Liver (tissue), 9 donors: Measurements from ENCODE around the gene DAB1. TPM values are rescaled to one million over a fixed set of nuclear protein-coding genes. Genes with fewer than 3 reads are reported as not detected.

Source experiments
- DNase-seq: peaks from one replicate; pipeline ENCODE4 v3.0.0-alpha.2; 2017; ENCODE audit warnings: low spot score
- H3K27ac ChIP-seq, 2 donors: one replicate each; pipeline ENCODE4 v1.7.0; 2013; ENCODE audit warnings: inconsistent platforms in 2 of 2, low read length in 2 of 2, control low read depth in 1 of 2, low read depth in 1 of 2, mild to moderate bottlenecking in 1 of 2
- H3K27me3 ChIP-seq, 4 donors: one replicate each; pipeline versions ENCODE4 v1.6.1 to v1.7.0; 2013; ENCODE audit warnings: low read length in 3 of 4, inconsistent platforms in 1 of 4, mild to moderate bottlenecking in 1 of 4, moderate library complexity in 1 of 4; ENCODE audit not compliant: control insufficient read depth in 4 of 4, insufficient read depth in 4 of 4
- H3K36me3 ChIP-seq, 4 donors: one replicate each; pipeline versions ENCODE4 v1.6.1 to v1.7.0; 2013; ENCODE audit warnings: low read length in 3 of 4, mild to moderate bottlenecking in 3 of 4, low read depth in 1 of 4, moderate library complexity in 1 of 4; ENCODE audit not compliant: control insufficient read depth in 4 of 4, insufficient read depth in 3 of 4
- H3K4me1 ChIP-seq, 4 donors: one replicate each; pipeline versions ENCODE4 v1.6.1 to v1.7.0; 2013; ENCODE audit warnings: low read length in 3 of 4, mild to moderate bottlenecking in 3 of 4, moderate library complexity in 1 of 4; ENCODE audit not compliant: control insufficient read depth in 4 of 4, insufficient read depth in 4 of 4
- H3K4me3 ChIP-seq, 3 donors: one replicate each; pipeline versions ENCODE4 v1.6.1 to v1.7.0; 2013; ENCODE audit warnings: low read length in 3 of 3, control low read depth in 1 of 3, low read depth in 1 of 3, mild to moderate bottlenecking in 1 of 3
- H3K9ac ChIP-seq, 2 donors: one replicate each; pipeline ENCODE4 v1.7.0; 2013; ENCODE audit warnings: low read length in 2 of 2, mild to moderate bottlenecking in 2 of 2, moderate library complexity in 2 of 2, control low read depth in 1 of 2, low read depth in 1 of 2
- H3K9me3 ChIP-seq, 4 donors: one replicate each; pipeline versions ENCODE4 v1.6.1 to v1.7.0; 2013; ENCODE audit warnings: low read length in 3 of 4; ENCODE audit not compliant: control insufficient read depth in 4 of 4
- EGR1 ChIP-seq, 2 donors: IDR thresholded peaks; 2 replicates each; pipeline ENCODE4 v1.6.1; 2016 to 2018; ENCODE audit warnings: antibody characterized with exemption in 2 of 2, low read depth in 2 of 2
- FOXA1 ChIP-seq: IDR thresholded peaks from 2 replicates; pipeline ENCODE4 v1.6.1; 2016; ENCODE audit warnings: antibody characterized with exemption
- FOXA2 ChIP-seq: IDR thresholded peaks from 2 replicates; pipeline ENCODE4 v1.6.1; 2016; ENCODE audit warnings: antibody characterized with exemption
- HNF4A ChIP-seq, 2 donors: conservative IDR thresholded peaks; 2 replicates each; pipeline ENCODE4 v1.6.1; 2016; ENCODE audit warnings: antibody characterized with exemption in 2 of 2, mild to moderate bottlenecking in 2 of 2
- HNF4G ChIP-seq: IDR thresholded peaks from 2 replicates; pipeline ENCODE4 v1.6.1; 2016; ENCODE audit warnings: antibody characterized with exemption
- JUND ChIP-seq, 2 donors: IDR thresholded peaks; 2 replicates each; pipeline ENCODE4 v1.6.1; 2016; ENCODE audit warnings: antibody characterized with exemption in 2 of 2
- NR2F2 ChIP-seq: IDR thresholded peaks from 2 replicates; pipeline ENCODE4 v1.6.1; 2016; ENCODE audit warnings: antibody characterized with exemption
- RAD21 ChIP-seq, 2 donors: IDR thresholded peaks; 2 replicates each; pipeline ENCODE4 v1.6.1; 2016; ENCODE audit warnings: antibody characterized with exemption in 2 of 2, mild to moderate bottlenecking in 2 of 2
- RXRA ChIP-seq, 2 donors: IDR thresholded peaks; 2 replicates each; pipeline ENCODE4 v1.6.1; 2017 to 2018; ENCODE audit warnings: antibody characterized with exemption in 2 of 2, mild to moderate bottlenecking in 1 of 2
- SP1 ChIP-seq: IDR thresholded peaks from 2 replicates; pipeline ENCODE4 v1.6.1; 2018; ENCODE audit warnings: antibody characterized with exemption, mild to moderate bottlenecking
- TAF1 ChIP-seq: conservative IDR thresholded peaks from 2 replicates; pipeline ENCODE4 v1.6.1; 2016; ENCODE audit warnings: antibody characterized with exemption, mild to moderate bottlenecking
- YY1 ChIP-seq: IDR thresholded peaks from 2 replicates; pipeline ENCODE4 v1.6.1; 2016; ENCODE audit warnings: antibody characterized with exemption, mild to moderate bottlenecking
- WGBS: extraction: QIAGEN DNeasy Blood & Tissue Kit; methylation state at CpG from one replicate; pipeline ENCODE4 v1.1.7; 2013; 5-methylcytosine and 5-hydroxymethylcytosine counted together
- polyA plus RNA-seq, 2 donors: library from polyadenylated mRNA; stranded (reverse) in 1 of 2; unstranded in 1 of 2; fragments of 200-250 nt in 1 of 2; fragments of >200 nt in 1 of 2; fragmentation: Nextera tagmentation in 1 of 2; extraction: Ambion mirVana in 1 of 2; gene quantifications; one replicate each; pipeline versions ENCODE4 v1.2.1 to v1.2.3, GENCODE V29; 2013 to 2015
- total RNA-seq, 2 donors: library from RNA; depleted of rRNA; stranded (reverse); fragments of >200 nt; gene quantifications; one replicate each; pipeline ENCODE4 v1.2.3, GENCODE V29; 2014
- TF ChIP-seq, protein P1 (sequence below): IDR thresholded peaks from 2 replicates; pipeline ENCODE4 v1.6.1; 2016; ENCODE audit warnings: antibody characterized with exemption
- TF ChIP-seq, protein P2 (sequence below): IDR thresholded peaks from 2 replicates; pipeline ENCODE4 v1.6.1; 2016; ENCODE audit warnings: antibody characterized with exemption, mild to moderate bottlenecking
- TF ChIP-seq, protein P3 (sequence below): IDR thresholded peaks from 2 replicates; pipeline ENCODE4 v1.6.1; 2016; ENCODE audit warnings: antibody characterized with exemption
- donor health status: healthy.
- donor health status: healthy.
- donor health status: healthy.
- donor health status: healthy.
- donor health status: healthy.

Gene DAB1
- total and polyA plus RNA-seq, 4 donors, result 0.54 to 1.7 (median 1.2) TPM

DNA sequence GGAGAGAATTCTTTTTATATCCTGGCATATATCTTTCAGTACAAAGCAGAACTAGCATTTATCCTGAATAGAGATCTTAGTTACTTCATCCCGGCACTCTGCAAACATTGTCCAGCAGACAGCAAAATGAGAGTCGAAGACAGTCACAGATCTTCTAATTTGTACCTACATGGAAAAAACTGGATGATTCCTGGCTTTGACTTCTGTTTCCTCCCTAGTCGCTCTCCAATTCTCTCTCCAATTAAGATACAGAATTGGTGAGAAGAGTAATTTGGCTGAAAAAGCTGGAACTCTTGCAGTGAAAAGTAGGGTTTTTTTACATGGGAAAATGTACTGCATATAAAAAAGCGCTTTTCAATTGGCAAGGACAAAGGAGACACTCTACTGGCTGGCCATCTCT lies 307.0 kb downstream of the DAB1 start:
- no peak overlapping the region for H3K27ac ChIP-seq
- no peak overlapping the region for H3K4me3 ChIP-seq
- H3K9ac ChIP-seq, result no peak overlapping the region
- TF ChIP-seq, protein P1, sequence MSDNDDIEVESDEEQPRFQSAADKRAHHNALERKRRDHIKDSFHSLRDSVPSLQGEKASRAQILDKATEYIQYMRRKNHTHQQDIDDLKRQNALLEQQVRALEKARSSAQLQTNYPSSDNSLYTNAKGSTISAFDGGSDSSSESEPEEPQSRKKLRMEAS, result no peak
- TF ChIP-seq, protein P2, sequence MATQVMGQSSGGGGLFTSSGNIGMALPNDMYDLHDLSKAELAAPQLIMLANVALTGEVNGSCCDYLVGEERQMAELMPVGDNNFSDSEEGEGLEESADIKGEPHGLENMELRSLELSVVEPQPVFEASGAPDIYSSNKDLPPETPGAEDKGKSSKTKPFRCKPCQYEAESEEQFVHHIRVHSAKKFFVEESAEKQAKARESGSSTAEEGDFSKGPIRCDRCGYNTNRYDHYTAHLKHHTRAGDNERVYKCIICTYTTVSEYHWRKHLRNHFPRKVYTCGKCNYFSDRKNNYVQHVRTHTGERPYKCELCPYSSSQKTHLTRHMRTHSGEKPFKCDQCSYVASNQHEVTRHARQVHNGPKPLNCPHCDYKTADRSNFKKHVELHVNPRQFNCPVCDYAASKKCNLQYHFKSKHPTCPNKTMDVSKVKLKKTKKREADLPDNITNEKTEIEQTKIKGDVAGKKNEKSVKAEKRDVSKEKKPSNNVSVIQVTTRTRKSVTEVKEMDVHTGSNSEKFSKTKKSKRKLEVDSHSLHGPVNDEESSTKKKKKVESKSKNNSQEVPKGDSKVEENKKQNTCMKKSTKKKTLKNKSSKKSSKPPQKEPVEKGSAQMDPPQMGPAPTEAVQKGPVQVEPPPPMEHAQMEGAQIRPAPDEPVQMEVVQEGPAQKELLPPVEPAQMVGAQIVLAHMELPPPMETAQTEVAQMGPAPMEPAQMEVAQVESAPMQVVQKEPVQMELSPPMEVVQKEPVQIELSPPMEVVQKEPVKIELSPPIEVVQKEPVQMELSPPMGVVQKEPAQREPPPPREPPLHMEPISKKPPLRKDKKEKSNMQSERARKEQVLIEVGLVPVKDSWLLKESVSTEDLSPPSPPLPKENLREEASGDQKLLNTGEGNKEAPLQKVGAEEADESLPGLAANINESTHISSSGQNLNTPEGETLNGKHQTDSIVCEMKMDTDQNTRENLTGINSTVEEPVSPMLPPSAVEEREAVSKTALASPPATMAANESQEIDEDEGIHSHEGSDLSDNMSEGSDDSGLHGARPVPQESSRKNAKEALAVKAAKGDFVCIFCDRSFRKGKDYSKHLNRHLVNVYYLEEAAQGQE, result no peak
- TF ChIP-seq, protein P3, sequence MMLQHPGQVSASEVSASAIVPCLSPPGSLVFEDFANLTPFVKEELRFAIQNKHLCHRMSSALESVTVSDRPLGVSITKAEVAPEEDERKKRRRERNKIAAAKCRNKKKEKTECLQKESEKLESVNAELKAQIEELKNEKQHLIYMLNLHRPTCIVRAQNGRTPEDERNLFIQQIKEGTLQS, result no peak
- TF ChIP-seq FOXA2, result no peak
- TF ChIP-seq SP1, result no peak
- TF ChIP-seq FOXA1, result no peak
- no peak for TF ChIP-seq EGR1 (IDR thresholded peaks at IDR 0.05; ENCODE audit: low read depth in 2 of 2)
- no peak for TF ChIP-seq NR2F2
- TF ChIP-seq TAF1, result no peak
- no peak for TF ChIP-seq JUND (IDR thresholded peaks at IDR 0.05)
- no peak for TF ChIP-seq YY1
- no peak for TF ChIP-seq RAD21 (IDR thresholded peaks at IDR 0.05)
- no peaks in the 10 kb centered on the region for H3K27me3 ChIP-seq
- H3K9me3 ChIP-seq, result no peaks in the 10 kb centered on the region
- DNase-seq, result no peak
- 81% methylated on average over 4 of the region's 4 CpGs for WGBS
- H3K4me1 ChIP-seq, result no peaks in the 10 kb centered on the region
- H3K36me3 ChIP-seq, result no peaks in the 10 kb centered on the region

DNA sequence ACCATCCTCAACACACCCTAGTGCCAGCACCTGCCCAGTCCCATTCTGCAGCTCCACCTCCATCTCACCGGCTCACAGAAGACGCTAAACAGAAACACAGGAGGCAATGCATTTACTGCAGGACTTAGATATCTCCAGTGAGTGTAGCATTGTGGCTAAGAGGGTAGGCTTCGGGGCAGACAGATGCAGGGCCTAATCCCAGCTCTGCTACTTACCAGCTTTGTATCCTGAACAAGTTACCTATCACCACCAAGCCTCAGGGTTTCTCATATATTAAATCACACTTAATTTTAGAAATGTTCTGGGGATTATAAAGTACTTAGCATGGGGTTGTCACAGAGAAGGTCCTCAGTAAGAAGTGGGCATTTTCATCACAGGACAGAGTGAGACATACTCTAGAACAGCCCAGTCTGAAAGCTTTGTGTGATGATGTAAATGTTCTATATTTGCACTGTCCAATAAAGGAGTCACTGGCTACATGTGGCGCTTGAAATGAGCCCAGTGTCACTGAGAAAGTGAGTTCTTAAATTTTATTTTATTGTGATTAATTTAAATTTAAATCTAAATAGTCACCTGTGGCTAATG lies 308.7 kb downstream of the DAB1 start:
- H3K4me1 ChIP-seq, result no peaks in the 10 kb centered on the region
- TF ChIP-seq EGR1 (IDR thresholded peaks at IDR 0.05; ENCODE audit: low read depth in 2 of 2) (no peak), FOXA1 (no peak), RXRA (IDR thresholded peaks at IDR 0.05) (no peak), HNF4G (no peak), SP1 (no peak), JUND (IDR thresholded peaks at IDR 0.05) (no peak), HNF4A (conservative IDR thresholded peaks at IDR 0.05) (no peak), YY1 (no peak), NR2F2 (no peak)
- TF ChIP-seq, protein P2, result no peak
- H3K36me3 ChIP-seq, result no peaks in the 10 kb centered on the region
- H3K4me3 ChIP-seq, result no peak overlapping the region
- DNase-seq, result no peak
- no peak overlapping the region for H3K9ac ChIP-seq
- no peaks in the 10 kb centered on the region for H3K9me3 ChIP-seq
- 93% methylated on average over 4 of the region's 4 CpGs for WGBS
- no peaks in the 10 kb centered on the region for H3K27me3 ChIP-seq
- no peak overlapping the region for H3K27ac ChIP-seq
